ENCODE results near the gene MYO16. TPM values are rescaled to one million over a fixed set of nuclear protein-coding genes. Genes with fewer than 3 reads are reported as not detected.

The MYO16 gene
- polyA plus RNA-seq, 1 donor from 2014 or later, result 2.5 TPM

- no peaks in the 10 kb centered on the region for H3K9me2 ChIP-seq (ENCODE audit: insufficient read depth, low read length)
- no peaks in the 10 kb centered on the region for H3K9me3 ChIP-seq (ENCODE audit: low read length)
- no peaks in the 10 kb centered on the region for H3K27me3 ChIP-seq (ENCODE audit: insufficient read depth, low read depth, low read length)
- TF ChIP-seq TAF1 (IDR thresholded peaks at IDR 0.05; ENCODE audit: low read depth) (no peak), RAD21 (conservative IDR thresholded peaks at IDR 0.05) (no peak), CTCF (IDR thresholded peaks at IDR 0.05; ENCODE audit: poor library complexity, severe bottlenecking) (no peak), POLR2AphosphoS5 (IDR thresholded peaks at IDR 0.05) (no peak), EZH2 (IDR thresholded peaks at IDR 0.05; ENCODE audit: borderline replicate concordance, insufficient read depth, low read length, poor library complexity, severe bottlenecking) (no peak), SMC3 (conservative IDR thresholded peaks at IDR 0.05; ENCODE audit: poor library complexity) (no peak), MXI1 (conservative IDR thresholded peaks at IDR 0.05; ENCODE audit: poor library complexity, severe bottlenecking) (no peak), EP300 (conservative IDR thresholded peaks at IDR 0.05; ENCODE audit: poor library complexity, severe bottlenecking) (no peak)
- TF ChIP-seq, protein P1, sequence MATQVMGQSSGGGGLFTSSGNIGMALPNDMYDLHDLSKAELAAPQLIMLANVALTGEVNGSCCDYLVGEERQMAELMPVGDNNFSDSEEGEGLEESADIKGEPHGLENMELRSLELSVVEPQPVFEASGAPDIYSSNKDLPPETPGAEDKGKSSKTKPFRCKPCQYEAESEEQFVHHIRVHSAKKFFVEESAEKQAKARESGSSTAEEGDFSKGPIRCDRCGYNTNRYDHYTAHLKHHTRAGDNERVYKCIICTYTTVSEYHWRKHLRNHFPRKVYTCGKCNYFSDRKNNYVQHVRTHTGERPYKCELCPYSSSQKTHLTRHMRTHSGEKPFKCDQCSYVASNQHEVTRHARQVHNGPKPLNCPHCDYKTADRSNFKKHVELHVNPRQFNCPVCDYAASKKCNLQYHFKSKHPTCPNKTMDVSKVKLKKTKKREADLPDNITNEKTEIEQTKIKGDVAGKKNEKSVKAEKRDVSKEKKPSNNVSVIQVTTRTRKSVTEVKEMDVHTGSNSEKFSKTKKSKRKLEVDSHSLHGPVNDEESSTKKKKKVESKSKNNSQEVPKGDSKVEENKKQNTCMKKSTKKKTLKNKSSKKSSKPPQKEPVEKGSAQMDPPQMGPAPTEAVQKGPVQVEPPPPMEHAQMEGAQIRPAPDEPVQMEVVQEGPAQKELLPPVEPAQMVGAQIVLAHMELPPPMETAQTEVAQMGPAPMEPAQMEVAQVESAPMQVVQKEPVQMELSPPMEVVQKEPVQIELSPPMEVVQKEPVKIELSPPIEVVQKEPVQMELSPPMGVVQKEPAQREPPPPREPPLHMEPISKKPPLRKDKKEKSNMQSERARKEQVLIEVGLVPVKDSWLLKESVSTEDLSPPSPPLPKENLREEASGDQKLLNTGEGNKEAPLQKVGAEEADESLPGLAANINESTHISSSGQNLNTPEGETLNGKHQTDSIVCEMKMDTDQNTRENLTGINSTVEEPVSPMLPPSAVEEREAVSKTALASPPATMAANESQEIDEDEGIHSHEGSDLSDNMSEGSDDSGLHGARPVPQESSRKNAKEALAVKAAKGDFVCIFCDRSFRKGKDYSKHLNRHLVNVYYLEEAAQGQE (IDR thresholded peaks at IDR 0.05; ENCODE audit: borderline replicate concordance), result no peak
- H3K36me3 ChIP-seq (ENCODE audit: insufficient read depth, low read length), result no peaks in the 10 kb centered on the region
- no peaks in the 10 kb centered on the region for H3F3A ChIP-seq (ENCODE audit: insufficient read depth, low read length, poor library complexity, severe bottlenecking)
- H3K9ac ChIP-seq (ENCODE audit: low read length), result no peak overlapping the region
- H3K27ac ChIP-seq (ENCODE audit: low read length), result no peak overlapping the region
- H4K20me1 ChIP-seq (ENCODE audit: insufficient read depth), result no peaks in the 10 kb centered on the region
- H3K4me3 ChIP-seq (ENCODE audit: low read length), result no peak overlapping the region
- no peak overlapping the region for H2AFZ ChIP-seq (ENCODE audit: low read depth, low read length)
- H3K79me2 ChIP-seq (replicated peaks; ENCODE audit: insufficient read depth, low read length), result no peaks in the 10 kb centered on the region
- no peak overlapping the region for H3K4me2 ChIP-seq (ENCODE audit: low read length)
Observed at GRCh38 chr13:108807841-108808240, 178.4 kb downstream of the MYO16 start.

GRCh38 chr13:108812165-108812564 lies 182.8 kb downstream of the MYO16 start:
- no peaks in the 10 kb centered on the region for H3K27me3 ChIP-seq (ENCODE audit: insufficient read depth, low read depth, low read length)
- H3K9me2 ChIP-seq (ENCODE audit: insufficient read depth, low read length), result no peaks in the 10 kb centered on the region
- no peak overlapping the region for H3K4me2 ChIP-seq (ENCODE audit: low read length)
- no peak overlapping the region for H3K4me3 ChIP-seq (ENCODE audit: low read length)
- peak; percentile 56 for TF ChIP-seq POLR2AphosphoS5 (IDR thresholded peaks at IDR 0.05)
- no peak for TF ChIP-seq MXI1 (conservative IDR thresholded peaks at IDR 0.05; ENCODE audit: poor library complexity, severe bottlenecking)
- TF ChIP-seq, protein P1 (IDR thresholded peaks at IDR 0.05; ENCODE audit: borderline replicate concordance), result no peak
- TF ChIP-seq CTCF (IDR thresholded peaks at IDR 0.05; ENCODE audit: poor library complexity, severe bottlenecking), result no peak
- TF ChIP-seq SMC3 (conservative IDR thresholded peaks at IDR 0.05; ENCODE audit: poor library complexity), result no peak
- TF ChIP-seq RAD21 (conservative IDR thresholded peaks at IDR 0.05), result no peak
- no peak for TF ChIP-seq EZH2 (IDR thresholded peaks at IDR 0.05; ENCODE audit: borderline replicate concordance, insufficient read depth, low read length, poor library complexity, severe bottlenecking)
- TF ChIP-seq EP300 (conservative IDR thresholded peaks at IDR 0.05; ENCODE audit: poor library complexity, severe bottlenecking), result peak; percentile 59
- TF ChIP-seq TAF1 (IDR thresholded peaks at IDR 0.05; ENCODE audit: low read depth), result no peak
- no peak overlapping the region for H3K9ac ChIP-seq (ENCODE audit: low read length)
- no peaks in the 10 kb centered on the region for H3K36me3 ChIP-seq (ENCODE audit: insufficient read depth, low read length)
- H3K79me2 ChIP-seq (replicated peaks; ENCODE audit: insufficient read depth, low read length), result no peaks in the 10 kb centered on the region
- H3K27ac ChIP-seq (ENCODE audit: low read length), result no peak overlapping the region
- H4K20me1 ChIP-seq (ENCODE audit: insufficient read depth), result no peaks in the 10 kb centered on the region
- H2AFZ ChIP-seq (ENCODE audit: low read depth, low read length), result no peak overlapping the region
- no peaks in the 10 kb centered on the region for H3F3A ChIP-seq (ENCODE audit: insufficient read depth, low read length, poor library complexity, severe bottlenecking)
- no peaks in the 10 kb centered on the region for H3K9me3 ChIP-seq (ENCODE audit: low read length)

All from neural cell (in vitro differentiated cells).